ENCODE data around the gene GKAP1.

Gene GKAP1

DNA sequence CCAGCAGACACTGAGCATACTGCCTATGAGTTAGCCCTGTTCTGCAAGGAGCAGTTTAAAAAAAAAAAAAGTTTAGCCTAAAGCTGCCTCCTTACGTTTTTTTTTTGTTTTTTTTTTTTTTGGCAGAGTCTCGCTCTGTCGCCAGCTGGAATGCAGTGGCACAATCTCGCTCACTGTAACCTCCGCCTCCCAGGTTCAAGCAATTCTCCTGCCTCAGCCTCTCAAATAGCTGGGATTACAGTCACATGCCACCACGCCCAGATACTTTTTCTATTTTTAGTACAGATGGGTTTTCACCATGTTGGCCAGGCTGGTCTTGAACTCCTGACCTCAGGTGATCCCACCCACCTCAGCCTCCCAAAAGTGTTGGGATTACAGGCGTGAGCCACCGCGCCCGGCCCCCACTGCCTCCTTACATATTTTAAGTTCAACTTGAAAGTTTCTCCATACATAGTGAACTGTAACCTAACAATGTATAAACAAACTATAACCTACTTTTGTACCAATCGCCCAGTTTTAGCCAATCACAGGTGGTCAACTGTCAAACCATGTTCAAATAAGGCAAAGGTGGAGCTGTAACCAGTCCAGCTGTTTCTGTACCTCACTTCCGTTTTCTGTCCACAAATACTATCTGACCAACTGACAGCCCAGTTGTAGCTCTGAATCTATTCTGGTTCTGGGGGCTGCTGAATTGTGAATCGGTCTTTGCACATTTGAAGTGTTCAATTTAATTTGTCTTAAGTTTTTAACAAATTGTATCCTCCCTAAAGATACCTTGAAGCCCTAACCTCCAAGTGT, 17.1 kb downstream of the GKAP1 start:
- Histone ChIP-seq H3K4me1 (no peaks in the 10 kb centered on the region), H3K9me3 (replicated peaks in 1 of 11) (peaks cover 0 to 22% (median 7%) of the 10 kb centered on the region in 11 experiments; a peak in 10 of 22 replicates), H3K27me3 (no peaks in the 10 kb centered on the region), H3K9ac (no peak overlapping the region), H3K4me2 (no peak overlapping the region), H3K27ac (no peak overlapping the region), H3K4me3 (no peak overlapping the region), H4K20me1 (no peaks in the 10 kb centered on the region), H3K36me3 (peaks cover 0 to 26% (median 13%) of the 10 kb centered on the region in 11 experiments; a peak in 10 of 22 replicates)
- TF ChIP-seq Cebpa-rat (IDR thresholded peaks at IDR 0.05): no peak

DNA sequence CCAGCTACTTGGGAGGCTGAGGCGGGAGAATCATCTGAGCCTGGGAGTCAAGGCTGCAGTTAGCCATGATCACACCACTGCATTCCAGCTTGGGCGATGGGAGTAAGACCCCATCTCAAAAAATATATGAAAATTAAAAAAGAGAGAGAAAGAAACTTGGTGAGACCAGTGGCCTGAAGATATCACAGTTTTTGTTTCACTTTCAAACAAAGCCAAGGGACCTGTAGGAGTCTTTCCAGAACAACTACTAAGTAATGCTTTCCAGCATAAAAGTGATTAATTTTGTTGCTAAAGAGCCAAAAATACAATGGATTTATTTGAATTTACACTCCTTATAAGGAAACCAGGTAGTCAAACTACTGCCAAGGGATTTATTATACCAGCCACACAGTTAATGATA, 23.5 kb downstream of the GKAP1 start:
- no peak overlapping the region for H3K9ac ChIP-seq
- H3K36me3 ChIP-seq: peaks cover 0 to 25% (median 9%) of the 10 kb centered on the region in 11 experiments; a peak in 10 of 22 replicates
- H3K4me1 ChIP-seq: peaks cover 0 to 9% (median 0%) of the 10 kb centered on the region in 10 experiments; a peak in 3 of 20 replicates
- no peak overlapping the region for H3K27ac ChIP-seq
- H3K9me3 ChIP-seq (replicated peaks in 1 of 11): no peaks in the 10 kb centered on the region
- TF ChIP-seq Cebpa-rat (IDR thresholded peaks at IDR 0.05): no peak
- no peaks in the 10 kb centered on the region for H4K20me1 ChIP-seq
- no peak overlapping the region for H3K4me3 ChIP-seq
- H3K4me2 ChIP-seq: no peak overlapping the region
- H3K27me3 ChIP-seq: no peaks in the 10 kb centered on the region

DNA sequence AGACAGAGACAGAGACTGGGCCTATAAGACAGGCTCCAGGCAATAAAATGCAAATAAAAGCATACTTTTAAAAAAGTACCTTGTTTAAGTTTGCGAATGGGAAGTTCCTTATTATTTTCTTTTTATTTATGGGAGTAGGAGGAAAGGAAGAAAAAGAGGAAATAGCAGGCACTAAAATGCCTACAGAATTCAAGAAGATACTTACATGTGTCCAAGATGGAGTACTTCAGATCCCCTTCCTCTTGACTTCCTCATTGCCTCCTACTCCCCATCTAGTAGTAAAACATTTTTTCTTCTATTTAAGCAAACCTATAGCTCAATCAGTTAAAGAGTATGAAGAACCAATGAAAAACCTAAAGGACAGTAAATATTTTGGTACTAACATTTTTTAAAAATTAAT, 24.8 kb downstream of the GKAP1 start:
- Histone ChIP-seq H3K27ac (no peak overlapping the region), H3K9ac (no peak overlapping the region)

DNA sequence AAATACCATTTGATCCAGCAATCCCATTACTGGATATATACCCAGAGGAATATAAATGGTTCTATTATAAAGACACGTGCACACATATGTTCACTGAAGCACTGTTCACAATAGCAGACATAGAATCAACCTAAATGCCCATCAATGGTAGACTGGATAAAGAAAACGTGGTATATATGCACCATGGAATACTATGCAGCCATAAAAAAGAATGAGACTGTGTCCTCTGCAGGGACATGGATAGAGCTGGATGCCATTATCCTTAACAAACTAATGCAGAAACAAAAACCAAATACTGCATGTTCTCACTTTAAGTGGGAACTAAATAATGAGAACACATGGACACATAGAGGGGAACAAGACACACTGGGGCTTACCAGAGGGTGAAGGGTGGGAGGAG, 39.4 kb downstream of the GKAP1 start:
- no peaks in the 10 kb centered on the region for H3K9me3 ChIP-seq (replicated peaks in 1 of 11)
- H3K4me1 ChIP-seq: no peaks in the 10 kb centered on the region
- H3K36me3 ChIP-seq: peaks cover 0 to 8% (median 0%) of the 10 kb centered on the region in 11 experiments; a peak in 4 of 22 replicates
- TF ChIP-seq Cebpa-rat (IDR thresholded peaks at IDR 0.05): no peak
- H3K27me3 ChIP-seq: no peaks in the 10 kb centered on the region
- H3K27ac ChIP-seq: no peak overlapping the region
- no peaks in the 10 kb centered on the region for H4K20me1 ChIP-seq
- no peak overlapping the region for H3K4me3 ChIP-seq
- no peak overlapping the region for H3K9ac ChIP-seq
- no peak overlapping the region for H3K4me2 ChIP-seq

More for the DNA sequence above, 24.8 kb downstream of the GKAP1 start:
- no peak for TF ChIP-seq Cebpa-rat (IDR thresholded peaks at IDR 0.05)
- Histone ChIP-seq H3K4me2 (no peak overlapping the region), H3K27me3 (no peaks in the 10 kb centered on the region), H4K20me1 (no peaks in the 10 kb centered on the region), H3K9me3 (replicated peaks in 1 of 11) (no peaks in the 10 kb centered on the region), H3K4me3 (no peak overlapping the region), H3K4me1 (peaks cover 0 to 9% (median 0%) of the 10 kb centered on the region in 10 experiments; a peak in 3 of 20 replicates), H3K36me3 (peaks cover 0 to 16% (median 0%) of the 10 kb centered on the region in 11 experiments; a peak in 6 of 22 replicates)

DNA sequence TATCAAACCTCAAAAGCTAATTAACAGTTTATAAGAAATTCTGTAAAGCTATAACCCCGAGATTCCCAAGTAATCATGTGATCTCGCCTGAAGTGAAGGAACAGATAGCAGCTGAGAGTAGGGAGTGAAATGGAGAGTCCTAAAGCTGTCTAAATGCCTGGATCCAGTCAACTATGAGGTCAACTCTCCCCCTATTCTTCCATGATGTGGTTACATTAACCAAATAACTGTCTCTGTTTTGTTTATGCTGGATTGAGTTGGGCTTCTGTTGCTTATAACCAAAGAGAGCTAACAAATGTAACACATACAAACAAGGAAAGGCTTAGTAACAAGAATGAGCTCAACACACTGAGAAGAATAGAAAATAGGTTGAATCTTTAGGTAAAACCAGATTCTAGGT, 41.6 kb downstream of the GKAP1 start:
- no peaks in the 10 kb centered on the region for H3K9me3 ChIP-seq (replicated peaks in 1 of 11)
- H3K4me1 ChIP-seq: no peaks in the 10 kb centered on the region
- H3K36me3 ChIP-seq: peaks cover 0 to 5% (median 0%) of the 10 kb centered on the region in 11 experiments; a peak in 1 of 22 replicates
- TF ChIP-seq Cebpa-rat (IDR thresholded peaks at IDR 0.05): no peak
- H4K20me1 ChIP-seq: no peaks in the 10 kb centered on the region
- no peaks in the 10 kb centered on the region for H3K27me3 ChIP-seq
- no peak overlapping the region for H3K4me3 ChIP-seq
- H3K27ac ChIP-seq: no peak overlapping the region
- no peak overlapping the region for H3K9ac ChIP-seq
- H3K4me2 ChIP-seq: no peak overlapping the region

DNA sequence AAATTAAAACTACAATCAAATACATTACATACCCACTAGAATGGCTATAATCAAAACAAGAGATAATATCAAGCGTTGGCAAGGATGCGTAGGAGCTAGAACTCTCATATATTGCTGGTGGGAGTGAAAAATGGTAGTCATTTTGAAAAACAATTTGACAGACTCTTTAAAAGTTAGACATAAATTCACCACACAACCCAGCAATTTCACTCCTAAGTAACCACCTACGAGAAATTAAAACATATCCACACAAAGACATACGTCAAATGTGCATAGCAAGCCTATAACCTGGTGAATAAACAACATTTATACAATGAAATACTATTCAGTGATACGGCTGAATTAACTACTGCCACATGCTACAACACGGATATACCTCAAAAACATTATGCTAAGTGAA, 44.7 kb downstream of the GKAP1 start:
- TF ChIP-seq Cebpa-rat (IDR thresholded peaks at IDR 0.05): no peak
- no peaks in the 10 kb centered on the region for H4K20me1 ChIP-seq
- no peak overlapping the region for H3K9ac ChIP-seq
- no peak overlapping the region for H3K27ac ChIP-seq
- H3K4me3 ChIP-seq: no peak overlapping the region
- H3K4me1 ChIP-seq: no peaks in the 10 kb centered on the region
- no peak overlapping the region for H3K4me2 ChIP-seq
- H3K27me3 ChIP-seq: no peaks in the 10 kb centered on the region
- no peaks in the 10 kb centered on the region for H3K36me3 ChIP-seq
- H3K9me3 ChIP-seq (replicated peaks in 1 of 11): no peaks in the 10 kb centered on the region

DNA sequence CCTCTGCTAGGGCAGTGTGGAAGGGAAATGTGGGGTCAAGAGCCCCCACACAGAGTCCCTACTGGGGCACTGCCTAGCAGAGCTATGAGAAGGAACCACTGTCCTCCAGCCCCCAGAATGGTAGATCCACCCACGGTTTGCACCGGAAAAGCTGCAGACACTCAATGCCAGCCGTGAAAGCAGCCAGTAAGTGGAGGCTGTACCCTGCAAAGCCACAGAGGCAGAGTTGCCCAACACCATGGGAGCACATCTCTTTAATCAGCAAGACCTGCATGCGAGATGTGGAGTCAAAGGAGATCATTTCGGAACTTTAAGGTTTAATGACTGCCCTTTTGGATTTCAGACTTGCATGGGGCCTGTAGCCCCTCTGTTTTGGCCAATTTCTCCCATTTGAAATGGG, 52.2 kb downstream of the GKAP1 start:
- H4K20me1 ChIP-seq: no peaks in the 10 kb centered on the region
- H3K36me3 ChIP-seq: no peaks in the 10 kb centered on the region
- no peak overlapping the region for H3K4me3 ChIP-seq

DNA sequence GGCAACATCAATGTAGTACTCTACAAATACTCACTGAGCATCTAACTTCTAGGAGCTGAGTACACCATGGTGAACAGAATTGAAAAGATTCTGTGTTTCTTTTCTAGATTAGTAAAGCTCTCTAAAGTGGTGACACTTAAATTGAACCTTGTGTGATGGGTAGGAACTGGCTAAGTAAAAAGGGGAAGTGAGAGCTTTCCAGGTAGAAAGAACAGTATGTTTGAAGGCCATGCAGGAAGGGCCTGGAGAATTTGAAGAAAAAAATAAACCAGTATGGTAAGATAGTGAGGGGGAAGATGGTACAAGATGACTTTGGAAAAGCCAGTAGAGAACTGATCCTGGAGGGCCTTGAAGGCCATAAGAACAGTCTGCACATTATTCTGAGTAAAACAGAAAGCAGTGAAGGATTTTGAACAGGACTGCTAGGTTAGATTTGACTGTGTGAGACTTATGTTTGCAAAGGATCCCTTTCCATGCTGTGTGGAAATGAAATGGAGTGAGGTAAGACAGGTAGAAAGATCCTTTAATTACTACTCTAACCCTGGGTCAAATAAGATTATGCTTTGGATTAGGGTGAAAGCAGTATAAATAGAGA, 63.1 kb downstream of the GKAP1 start:
- H3K9me3 ChIP-seq (replicated peaks in 1 of 11): no peaks in the 10 kb centered on the region
- H4K20me1 ChIP-seq: no peaks in the 10 kb centered on the region
- H3K9ac ChIP-seq: no peak overlapping the region
- no peaks in the 10 kb centered on the region for H3K27me3 ChIP-seq
- H3K4me2 ChIP-seq: no peak overlapping the region
- peaks cover 0 to 17% (median 0%) of the 10 kb centered on the region in 11 experiments; a peak in 5 of 22 replicates for H3K36me3 ChIP-seq
- H3K4me3 ChIP-seq: no peak overlapping the region
- no peak overlapping the region for H3K27ac ChIP-seq
- H3K4me1 ChIP-seq: no peaks in the 10 kb centered on the region
- no peak for TF ChIP-seq Cebpa-rat (IDR thresholded peaks at IDR 0.05)

More for the DNA sequence above, 52.2 kb downstream of the GKAP1 start:
- peaks cover 0 to 10% (median 8%) of the 10 kb centered on the region in 11 experiments; a peak in 12 of 22 replicates for H3K9me3 ChIP-seq (replicated peaks in 1 of 11)
- H3K27ac ChIP-seq: no peak overlapping the region
- no peak for TF ChIP-seq Cebpa-rat (IDR thresholded peaks at IDR 0.05)
- no peaks in the 10 kb centered on the region for H3K27me3 ChIP-seq
- H3K4me1 ChIP-seq: no peaks in the 10 kb centered on the region
- no peak overlapping the region for H3K4me2 ChIP-seq
- no peak overlapping the region for H3K9ac ChIP-seq

DNA sequence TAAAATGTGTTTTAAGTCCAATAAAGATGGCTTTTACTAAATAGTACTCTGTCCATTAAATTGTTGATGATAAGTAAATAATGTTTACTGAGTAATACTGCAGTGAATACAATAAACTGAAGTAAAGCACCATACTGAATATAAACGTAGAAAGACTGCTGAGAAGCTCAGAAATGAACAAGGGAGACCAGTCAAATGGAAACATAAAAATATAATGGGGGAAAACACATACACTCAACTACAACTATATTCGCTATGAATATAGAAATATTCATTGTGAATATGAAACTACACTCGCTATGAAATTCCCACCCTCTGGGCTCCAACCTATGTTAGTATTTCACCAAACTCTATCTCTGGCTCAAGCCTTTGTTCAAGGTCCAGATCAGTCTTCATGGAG, 67.9 kb downstream of the GKAP1 start:
- TF ChIP-seq Cebpa-rat (IDR thresholded peaks at IDR 0.05): no peak
- H3K27ac ChIP-seq: no peak overlapping the region
- H3K9me3 ChIP-seq (replicated peaks in 1 of 11): no peaks in the 10 kb centered on the region

More for the DNA sequence above, 67.9 kb downstream of the GKAP1 start:
- Histone ChIP-seq H3K9ac (no peak overlapping the region), H3K4me1 (no peaks in the 10 kb centered on the region), H3K27me3 (no peaks in the 10 kb centered on the region), H3K4me3 (no peak overlapping the region), H4K20me1 (no peaks in the 10 kb centered on the region), H3K4me2 (no peak overlapping the region), H3K36me3 (peaks cover 0 to 17% (median 0%) of the 10 kb centered on the region in 11 experiments; a peak in 5 of 22 replicates)

Data from BLaER1 treated with 17β-estradiol and CSF1 and Interleukin-3, amounts not matched to agents 10 nM and 100 nM (cell line).